GM18520 (cell line): ENCODE measurements around the gene PCDH9.

Source experiments
- ATAC-seq: cut with Tn5 transposase; IDR thresholded peaks from one replicate; pipeline ENCODE4 v1.9.1; 2021; ENCODE audit not compliant: unreplicated experiment

The PCDH9 gene

DNA sequence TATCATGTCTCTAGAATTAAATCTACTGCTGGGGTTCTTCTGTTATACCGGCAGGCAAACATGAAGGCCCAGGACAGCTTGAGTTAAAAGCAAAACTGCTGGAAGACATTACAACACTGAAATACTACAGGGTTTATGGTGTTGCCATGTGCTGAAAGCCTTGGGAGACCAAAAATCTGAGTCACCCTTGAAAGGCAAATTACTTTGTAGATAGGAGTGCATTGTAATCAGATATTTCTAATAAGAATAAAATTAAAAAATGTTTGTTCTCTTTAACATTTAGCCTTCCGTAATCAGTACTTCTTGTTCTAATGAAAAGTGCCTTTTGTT, 181.3 kb downstream of the PCDH9 start:
- no peak for ATAC-seq

DNA sequence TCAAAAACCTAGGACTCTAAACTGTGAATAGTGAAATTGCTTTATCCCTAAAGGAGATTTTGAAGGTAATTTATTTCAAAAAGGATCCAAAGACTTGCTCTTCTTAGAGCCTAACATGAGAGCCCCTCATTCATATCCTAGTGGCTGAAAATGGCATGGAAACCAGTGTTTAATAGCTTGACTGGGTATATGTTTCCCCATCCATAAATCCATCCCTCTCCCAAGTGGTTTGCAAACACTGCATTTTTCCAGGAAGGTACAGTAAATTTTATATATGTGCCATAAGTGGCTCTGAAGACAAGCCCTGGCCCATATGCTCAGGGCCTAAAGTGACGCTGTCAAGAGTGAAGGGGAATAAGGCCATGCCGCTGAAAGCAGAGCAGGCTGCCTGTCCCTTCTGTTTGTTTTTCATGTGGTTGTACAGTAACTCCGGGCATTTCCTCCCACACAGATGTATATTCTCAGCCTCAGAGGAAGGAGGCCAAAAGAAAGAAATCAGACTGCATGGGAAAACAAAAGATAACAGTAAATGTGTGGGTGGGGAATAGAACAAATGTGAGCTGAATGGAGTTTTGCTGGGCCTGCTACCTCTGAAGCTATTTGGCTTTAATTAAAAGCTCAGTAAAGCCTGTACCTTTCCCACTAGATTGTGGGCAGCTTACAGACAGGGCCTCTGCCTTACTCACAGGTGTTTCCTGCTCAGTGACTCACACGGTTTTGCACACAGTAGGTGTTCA, 181.9 kb downstream of the PCDH9 start:
- ATAC-seq: no peak

DNA sequence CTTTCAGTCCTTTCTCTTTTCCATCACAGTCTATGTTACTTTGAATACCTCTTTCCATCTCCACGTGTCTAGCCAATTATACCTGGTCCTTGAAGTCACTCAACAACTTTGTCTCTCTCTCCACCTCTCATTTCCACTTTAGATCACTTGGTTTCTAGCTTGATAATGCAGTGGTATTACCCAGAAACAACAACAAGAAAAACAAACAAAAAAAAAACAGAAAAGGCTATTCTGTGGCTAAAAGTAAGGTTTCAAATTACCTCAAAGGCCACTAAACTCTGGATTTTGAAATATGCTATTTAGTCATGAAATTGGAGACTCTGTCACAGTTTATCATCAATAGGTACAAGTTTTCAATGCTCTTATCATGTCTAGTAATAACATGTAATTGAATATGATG, 184.8 kb downstream of the PCDH9 start:
- no peak for ATAC-seq

DNA sequence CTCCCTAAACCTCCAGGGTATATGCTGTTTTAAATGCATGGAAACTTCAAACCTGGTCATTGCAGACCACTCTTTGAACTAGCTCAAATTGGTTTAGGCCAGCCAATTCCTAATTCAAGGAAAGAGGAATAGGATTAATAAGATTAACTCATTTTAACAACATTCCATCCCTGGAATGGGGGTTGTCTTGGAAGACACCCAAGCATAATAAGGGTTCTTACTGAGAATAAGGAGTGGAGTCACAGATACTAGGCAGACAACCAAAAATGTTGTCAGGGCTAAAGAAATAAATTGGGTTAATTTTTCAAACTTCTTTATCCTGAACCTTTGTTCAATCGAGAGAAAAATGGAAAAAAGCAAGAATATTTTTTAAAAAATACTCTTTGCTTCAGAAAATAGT, 186.2 kb downstream of the PCDH9 start:
- no peak for ATAC-seq

GRCh38 chr13:67042556-67042955, 187.6 kb downstream of the PCDH9 start:
- no peak for ATAC-seq

DNA sequence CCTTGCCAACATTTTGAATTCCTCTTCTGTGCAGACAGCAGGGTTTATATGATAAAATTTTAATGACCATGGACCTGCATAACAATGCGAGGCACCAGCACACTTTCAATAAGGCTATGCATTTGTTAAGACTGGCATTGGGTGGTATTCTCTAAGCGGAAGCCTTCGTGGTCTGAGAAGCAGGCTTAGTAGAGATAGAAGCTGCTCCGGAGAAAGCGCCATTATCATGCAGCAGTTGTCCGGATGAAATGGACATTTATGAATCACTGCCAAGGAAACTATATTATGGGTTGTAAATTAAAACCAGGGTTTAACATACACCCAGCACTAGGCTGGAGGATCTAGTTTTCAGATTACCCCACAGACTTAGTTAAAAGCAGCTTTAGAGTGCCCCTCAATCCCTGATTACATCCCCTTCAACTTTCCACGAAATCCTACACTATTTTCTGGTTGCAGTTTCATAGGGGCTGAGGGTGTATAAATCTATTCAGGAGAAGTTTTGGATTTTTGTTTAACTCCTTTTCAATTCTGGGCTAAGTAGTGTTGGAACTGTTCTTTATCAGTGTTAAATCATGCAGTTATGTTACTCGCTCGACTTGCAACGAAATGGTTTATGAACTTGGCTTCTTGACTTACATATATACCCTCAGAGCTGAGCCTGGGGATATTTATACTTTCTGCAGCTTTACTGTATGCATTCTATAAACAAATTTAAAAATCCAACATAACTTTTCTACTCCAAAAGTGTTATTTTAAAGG, 193.3 kb downstream of the PCDH9 start:
- no peak for ATAC-seq

- no peak for ATAC-seq
These were observed 197.0 kb downstream of the PCDH9 start for GRCh38 chr13:67033170-67033569.

GRCh38 chr13:67023130-67023876, 206.8 kb downstream of the PCDH9 start:
- no peak for ATAC-seq

DNA sequence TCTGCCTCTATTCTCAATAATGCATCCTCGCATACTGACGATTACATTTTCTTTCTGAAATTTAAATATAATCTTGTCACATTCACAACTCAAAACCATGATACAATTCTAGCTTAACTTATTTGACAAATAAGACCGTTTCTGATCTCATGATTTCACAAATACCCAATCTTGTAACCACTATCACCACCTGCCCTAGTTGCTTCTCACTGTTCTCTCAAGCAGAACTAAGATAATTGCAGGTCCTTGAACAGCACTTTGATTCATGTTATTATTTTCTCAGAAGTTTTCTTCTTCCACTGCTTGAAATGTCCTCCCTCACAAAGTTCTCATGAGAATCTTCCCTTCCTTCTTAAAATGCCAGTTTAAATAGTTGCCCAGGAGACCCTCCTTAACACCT, 211.4 kb downstream of the PCDH9 start:
- no peak for ATAC-seq

GRCh38 chr13:67017276-67017675, 212.9 kb downstream of the PCDH9 start:
- no peak for ATAC-seq

DNA sequence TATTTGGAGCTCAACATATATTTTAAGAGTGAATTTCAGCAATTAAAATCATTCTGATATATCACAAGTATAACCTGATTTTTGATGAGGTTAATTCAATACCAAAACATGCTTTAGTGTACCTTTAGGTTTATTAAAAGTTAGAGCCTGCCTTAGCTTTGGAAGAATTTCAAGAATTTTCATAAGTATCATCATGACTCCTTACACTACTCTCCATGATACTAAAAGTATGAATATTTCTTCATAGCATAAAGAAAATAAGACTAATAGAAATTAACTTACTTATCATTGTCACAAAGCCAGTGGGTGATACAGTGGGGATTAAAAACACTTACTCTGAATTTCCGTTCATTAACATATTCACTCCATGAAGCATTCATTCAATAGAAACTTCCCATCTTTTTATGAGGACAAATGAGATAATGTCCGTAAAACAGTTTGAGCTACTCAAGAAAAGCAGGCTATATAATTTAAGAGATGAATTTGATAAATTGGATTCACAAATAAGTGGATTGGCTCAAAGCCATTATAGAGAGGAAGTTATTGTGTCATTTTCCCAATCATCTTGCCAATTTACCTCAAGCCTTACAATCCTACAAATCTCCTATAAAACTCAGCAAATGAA, 214.0 kb downstream of the PCDH9 start:
- ATAC-seq: no peak

- no peak for ATAC-seq
These were observed 215.7 kb downstream of the PCDH9 start for GRCh38 chr13:67014399-67014798.

- ATAC-seq: no peak
These were observed 216.4 kb downstream of the PCDH9 start for GRCh38 chr13:67013709-67014108.

DNA sequence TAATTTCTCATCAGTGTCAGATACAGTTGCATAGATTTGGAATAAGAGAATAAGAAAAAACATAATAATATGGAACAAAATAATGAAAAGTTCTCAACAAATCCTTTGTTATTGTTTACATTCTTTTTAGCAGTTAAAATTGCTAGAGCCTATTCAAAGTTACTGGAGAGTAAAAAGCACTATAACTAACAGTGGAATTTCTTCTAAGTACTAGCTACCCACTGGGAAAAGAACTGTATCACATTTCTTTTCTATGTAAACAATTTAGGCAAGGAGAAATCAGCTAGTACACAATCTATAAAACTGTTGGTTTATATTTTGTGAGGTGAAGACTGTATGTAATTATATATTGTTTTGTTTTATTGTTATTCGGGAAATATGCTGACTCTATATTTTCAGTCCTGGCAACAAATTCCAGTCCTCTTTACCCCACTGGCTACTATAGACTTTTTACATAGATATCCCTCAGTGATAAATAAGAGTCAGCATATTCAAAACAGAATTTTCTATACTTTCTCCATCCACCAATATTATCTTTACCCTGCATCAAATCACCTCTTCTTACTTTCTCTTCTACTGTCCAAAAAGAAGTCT, 222.0 kb downstream of the PCDH9 start:
- no peak for ATAC-seq

- no peak for ATAC-seq
These were observed 225.6 kb downstream of the PCDH9 start for GRCh38 chr13:67004511-67004910.

- ATAC-seq: no peak
These were observed 226.4 kb downstream of the PCDH9 start for GRCh38 chr13:67003743-67004142.

DNA sequence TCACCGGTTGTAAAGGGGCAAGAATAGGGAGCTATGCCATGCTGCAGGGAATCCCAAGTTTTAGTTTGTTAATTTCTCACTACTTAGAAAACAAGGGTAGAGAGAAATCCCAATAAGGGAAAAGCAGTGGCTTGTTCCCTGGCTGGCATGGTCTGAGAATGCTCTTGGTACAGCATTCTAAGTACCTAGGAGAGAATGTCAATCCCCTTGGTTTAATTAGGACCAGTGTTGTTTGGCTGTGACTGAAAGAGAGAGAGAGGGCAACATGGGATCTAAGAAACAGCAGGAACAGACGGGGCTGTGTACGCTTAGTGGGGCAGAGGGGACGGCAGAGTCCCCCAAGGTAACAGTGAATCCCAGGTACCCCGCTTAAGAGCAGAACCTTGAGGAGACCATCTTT, 228.8 kb downstream of the PCDH9 start:
- no peak for ATAC-seq

- no peak for ATAC-seq
These were observed 233.6 kb downstream of the PCDH9 start for GRCh38 chr13:66996503-66996902.

DNA sequence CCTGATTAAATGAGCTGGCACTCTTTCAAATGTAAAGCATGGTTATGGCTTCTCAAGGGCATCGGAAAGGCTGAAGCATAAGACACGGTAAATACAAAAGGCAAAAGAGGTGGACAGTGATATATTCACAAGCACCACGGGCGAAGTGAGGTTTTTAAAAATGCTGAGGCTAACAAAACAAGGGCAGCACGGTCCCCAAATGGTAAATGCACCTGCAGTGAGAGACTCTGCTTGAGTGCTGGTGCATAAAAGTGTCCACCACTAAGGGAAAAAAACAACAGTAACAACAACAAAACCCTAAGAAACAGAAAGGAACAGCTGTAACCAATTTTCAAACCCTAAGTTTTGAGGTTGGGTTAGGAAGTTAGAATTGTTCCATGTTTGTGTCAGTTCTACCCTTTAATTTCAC, 234.9 kb downstream of the PCDH9 start:
- ATAC-seq: peak; percentile 70

GRCh38 chr13:66994517-66995202, 235.5 kb downstream of the PCDH9 start:
- peak; percentile 33 for ATAC-seq

- ATAC-seq: peak; percentile 60
These were observed 236.0 kb downstream of the PCDH9 start for GRCh38 chr13:66994097-66994496.
